IPS-15b (cell line): ENCODE data around the gene PTTG1IP2.

ENCODE experiments used
- H3K27me3 ChIP-seq: one replicate; pipeline ENCODE4 v1.6.1; 2013; ENCODE audit warnings: low read length; ENCODE audit not compliant: control insufficient read depth, insufficient read depth
- H3K36me3 ChIP-seq: one replicate; pipeline ENCODE4 v1.6.1; 2013; ENCODE audit warnings: low read length; ENCODE audit not compliant: control insufficient read depth, insufficient read depth
- H3K4me1 ChIP-seq: one replicate; pipeline ENCODE4 v1.6.1; 2013; ENCODE audit warnings: mild to moderate bottlenecking, low read length; ENCODE audit not compliant: control insufficient read depth, insufficient read depth
- H3K4me3 ChIP-seq: one replicate; pipeline ENCODE4 v1.5.1; 2013; ENCODE audit warnings: low read depth, low read length
- H3K9ac ChIP-seq: one replicate; pipeline ENCODE4 v1.6.1; 2013; ENCODE audit warnings: low read depth, mild to moderate bottlenecking, low read length
- H3K9me3 ChIP-seq: one replicate; pipeline ENCODE4 v1.6.1; 2013; ENCODE audit warnings: mild to moderate bottlenecking, low read length; ENCODE audit not compliant: control insufficient read depth, insufficient read depth

PTTG1IP2 gene

DNA sequence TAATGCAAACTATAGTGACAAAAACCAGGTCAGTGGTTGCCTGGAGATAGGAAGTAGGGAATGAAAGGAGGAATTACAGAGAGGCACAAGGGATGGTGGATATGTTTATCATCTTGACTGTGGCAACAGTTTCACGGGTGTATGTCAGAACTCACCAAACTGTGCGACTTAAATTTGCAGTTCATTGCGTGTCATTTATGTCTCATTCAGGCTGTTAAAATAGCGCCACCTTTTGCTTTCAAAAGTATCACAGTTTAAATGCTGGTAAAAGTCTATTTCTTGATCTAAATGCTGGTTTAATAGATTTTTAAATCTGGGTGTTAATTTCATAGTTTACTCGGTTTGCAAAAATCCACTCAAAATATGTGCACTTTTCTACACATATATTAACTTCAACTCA is 51.0 kb downstream of the PTTG1IP2 start:
- Histone ChIP-seq H3K9ac (no peak overlapping the region), H3K4me1 (peaks cover 12% of the 10 kb centered on the region), H3K4me3 (no peak overlapping the region), H3K36me3 (no peaks in the 10 kb centered on the region), H3K9me3 (no peaks in the 10 kb centered on the region), H3K27me3 (no peaks in the 10 kb centered on the region)

DNA sequence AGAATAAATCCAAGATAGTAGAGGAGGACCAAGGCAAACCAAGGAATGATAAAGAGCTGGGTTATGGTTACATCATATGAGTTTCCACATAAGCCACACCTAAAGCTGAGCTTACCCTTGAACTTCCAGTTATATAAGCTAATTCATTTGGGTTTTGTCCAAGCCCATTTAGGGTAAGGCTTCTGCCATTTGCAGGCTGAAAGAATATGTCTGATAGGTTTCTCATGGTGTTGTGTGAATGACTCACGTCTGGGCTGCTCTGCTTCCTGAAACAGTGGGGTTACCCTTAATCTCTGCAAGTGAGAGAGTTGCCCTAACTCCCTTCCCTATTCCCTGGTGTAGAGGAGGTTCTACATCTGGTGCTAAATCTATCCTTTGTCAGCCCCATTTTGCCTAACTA is 60.8 kb downstream of the PTTG1IP2 start:
- H3K4me1 ChIP-seq: peaks cover 8% of the 10 kb centered on the region
- H3K4me3 ChIP-seq: no peak overlapping the region
- H3K27me3 ChIP-seq: no peaks in the 10 kb centered on the region
- no peaks in the 10 kb centered on the region for H3K36me3 ChIP-seq
- no peaks in the 10 kb centered on the region for H3K9me3 ChIP-seq
- H3K9ac ChIP-seq: no peak overlapping the region

DNA sequence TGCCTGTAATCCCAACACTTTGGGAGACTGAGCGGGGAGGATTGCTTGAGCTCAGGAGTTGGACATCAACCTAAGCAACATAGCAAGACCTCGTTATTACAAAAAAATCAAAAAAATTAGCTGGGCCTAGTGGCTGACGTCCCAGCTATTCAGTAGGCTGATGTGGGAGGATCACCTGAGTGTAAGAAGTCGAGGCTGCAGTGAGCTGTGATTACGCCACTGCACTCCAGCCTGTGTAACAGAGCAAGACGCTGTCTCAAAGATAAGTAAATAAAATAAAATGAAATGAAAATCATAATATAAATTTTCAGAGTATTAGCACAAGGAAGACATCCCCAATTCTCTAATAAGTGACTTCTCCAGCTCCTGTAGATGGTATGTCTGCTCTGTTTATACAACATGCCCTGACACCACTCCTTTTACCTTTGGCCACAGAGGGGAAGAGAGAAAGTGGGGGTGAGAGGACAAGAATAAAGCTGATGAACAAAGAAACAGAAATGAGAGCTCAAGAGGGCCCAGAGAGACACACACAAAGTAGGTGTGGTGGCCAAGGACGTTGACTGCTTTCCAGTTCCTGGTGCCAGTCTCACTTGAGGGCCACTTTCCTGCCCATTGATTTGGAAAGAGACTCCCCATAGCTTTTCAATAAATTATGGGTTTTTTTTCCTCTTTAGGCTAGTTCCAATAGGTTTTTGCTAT is 62.9 kb downstream of the PTTG1IP2 start:
- H3K27me3 ChIP-seq: no peaks in the 10 kb centered on the region
- peaks cover 8% of the 10 kb centered on the region for H3K4me1 ChIP-seq
- no peak overlapping the region for H3K4me3 ChIP-seq
- no peaks in the 10 kb centered on the region for H3K36me3 ChIP-seq
- H3K9me3 ChIP-seq: no peaks in the 10 kb centered on the region
- no peak overlapping the region for H3K9ac ChIP-seq

DNA sequence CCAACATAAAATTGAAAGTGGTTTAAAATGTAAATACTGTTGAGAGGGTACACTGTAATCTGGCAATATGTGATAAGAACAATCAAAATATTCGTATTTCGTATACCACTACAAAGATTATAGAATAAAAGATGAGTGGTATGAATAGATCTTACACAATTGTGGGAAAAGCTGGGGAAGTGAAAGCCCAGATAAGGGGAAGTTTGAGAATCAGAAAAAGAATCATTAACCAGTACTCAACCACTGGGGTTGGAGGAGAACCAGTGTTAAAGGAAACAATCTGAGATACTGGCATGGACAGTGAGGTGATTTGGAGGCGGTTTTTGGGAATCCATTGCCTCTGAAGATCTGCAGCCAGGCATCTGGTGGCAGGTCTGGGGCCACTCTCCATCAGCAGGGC is 67.0 kb downstream of the PTTG1IP2 start:
- Histone ChIP-seq H3K4me3 (no peak overlapping the region), H3K9me3 (no peaks in the 10 kb centered on the region), H3K36me3 (no peaks in the 10 kb centered on the region), H3K4me1 (peaks cover 8% of the 10 kb centered on the region), H3K9ac (no peak overlapping the region), H3K27me3 (no peaks in the 10 kb centered on the region)

DNA sequence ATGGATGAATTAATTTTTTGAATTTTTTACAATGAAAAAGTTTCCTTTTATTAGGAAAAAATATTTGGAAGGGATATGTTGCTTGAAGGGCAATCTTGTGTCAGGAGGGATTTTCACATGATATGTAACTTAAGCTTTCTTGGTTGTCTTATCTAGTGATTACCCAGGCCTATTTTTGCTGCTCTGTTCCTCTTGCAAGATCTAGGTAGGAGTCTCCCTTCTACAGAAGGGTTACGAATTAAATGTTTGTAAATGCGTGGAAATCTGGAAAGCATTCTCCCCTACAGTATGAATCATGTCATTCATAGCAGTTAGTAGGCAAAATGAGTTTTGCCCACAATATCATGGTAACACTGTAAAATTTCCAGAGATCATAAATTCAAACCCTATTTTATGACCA is 69.0 kb downstream of the PTTG1IP2 start:
- no peak overlapping the region for H3K4me3 ChIP-seq
- H3K4me1 ChIP-seq: no peaks in the 10 kb centered on the region
- no peak overlapping the region for H3K9ac ChIP-seq
- H3K9me3 ChIP-seq: no peaks in the 10 kb centered on the region
- no peaks in the 10 kb centered on the region for H3K36me3 ChIP-seq
- H3K27me3 ChIP-seq: no peaks in the 10 kb centered on the region

DNA sequence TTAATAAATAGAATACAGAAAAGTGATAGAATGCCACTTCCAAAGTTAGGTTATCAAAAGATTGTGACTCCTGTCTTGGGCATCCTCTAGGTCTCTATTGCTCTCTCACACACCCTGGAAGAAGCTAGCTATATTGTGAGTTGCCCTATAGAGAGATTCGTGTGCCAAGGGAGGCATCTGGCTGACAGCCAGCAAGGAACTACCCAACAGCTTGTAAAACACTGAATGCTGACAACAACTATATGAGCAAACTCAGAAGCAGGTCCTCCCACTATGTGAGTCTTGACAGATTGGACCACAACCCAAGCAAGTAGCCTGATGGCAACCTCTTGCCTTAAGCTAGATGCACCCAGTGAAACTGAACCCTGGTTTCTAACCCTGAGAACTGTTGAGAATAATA is 71.0 kb downstream of the PTTG1IP2 start:
- Histone ChIP-seq H3K9ac (no peak overlapping the region), H3K9me3 (no peaks in the 10 kb centered on the region), H3K4me3 (no peak overlapping the region), H3K4me1 (no peaks in the 10 kb centered on the region), H3K36me3 (no peaks in the 10 kb centered on the region), H3K27me3 (no peaks in the 10 kb centered on the region)

DNA sequence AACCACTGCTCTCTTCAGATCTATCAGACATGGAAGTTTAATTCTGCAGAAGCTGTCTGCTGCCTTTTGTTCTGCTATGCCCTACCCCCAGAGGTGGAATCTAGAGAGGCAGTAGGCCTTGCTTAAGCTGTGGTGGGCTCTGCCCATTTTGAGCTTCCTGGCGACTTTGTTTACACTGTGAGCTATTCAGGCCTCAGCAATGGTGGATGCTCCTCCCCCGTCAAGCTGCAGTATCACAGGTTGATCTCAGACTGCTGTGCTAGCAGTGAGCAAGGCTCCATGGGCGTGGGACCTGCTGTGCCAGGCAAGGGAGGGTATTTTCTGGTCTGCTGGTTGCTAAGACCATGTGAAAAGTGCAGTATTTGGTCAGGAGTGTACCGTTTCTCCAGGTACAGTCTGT is 81.6 kb downstream of the PTTG1IP2 start:
- Histone ChIP-seq H3K27me3 (no peaks in the 10 kb centered on the region), H3K4me3 (no peak overlapping the region), H3K9ac (no peak overlapping the region), H3K9me3 (no peaks in the 10 kb centered on the region), H3K36me3 (no peaks in the 10 kb centered on the region), H3K4me1 (no peaks in the 10 kb centered on the region)

DNA sequence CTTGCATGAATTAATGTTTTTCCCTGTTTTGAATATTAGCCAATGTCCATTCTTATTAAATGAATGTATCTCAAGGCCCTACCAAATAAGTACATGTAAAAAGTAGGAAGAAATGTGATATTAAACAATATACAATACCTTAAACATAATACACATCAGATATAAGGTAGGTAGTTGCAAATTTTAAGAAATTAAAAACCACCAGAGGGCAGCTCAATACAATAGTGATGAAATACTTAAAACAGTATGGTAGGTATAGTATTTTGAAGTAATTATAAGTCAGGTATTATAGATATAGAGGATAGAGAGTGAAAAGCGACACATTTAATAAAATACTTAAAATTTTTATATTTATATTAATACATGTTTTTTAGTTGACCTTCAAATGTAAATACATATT is 83.1 kb downstream of the PTTG1IP2 start:
- Histone ChIP-seq H3K4me1 (no peaks in the 10 kb centered on the region), H3K9me3 (no peaks in the 10 kb centered on the region), H3K9ac (no peak overlapping the region), H3K4me3 (no peak overlapping the region), H3K27me3 (no peaks in the 10 kb centered on the region), H3K36me3 (no peaks in the 10 kb centered on the region)

DNA sequence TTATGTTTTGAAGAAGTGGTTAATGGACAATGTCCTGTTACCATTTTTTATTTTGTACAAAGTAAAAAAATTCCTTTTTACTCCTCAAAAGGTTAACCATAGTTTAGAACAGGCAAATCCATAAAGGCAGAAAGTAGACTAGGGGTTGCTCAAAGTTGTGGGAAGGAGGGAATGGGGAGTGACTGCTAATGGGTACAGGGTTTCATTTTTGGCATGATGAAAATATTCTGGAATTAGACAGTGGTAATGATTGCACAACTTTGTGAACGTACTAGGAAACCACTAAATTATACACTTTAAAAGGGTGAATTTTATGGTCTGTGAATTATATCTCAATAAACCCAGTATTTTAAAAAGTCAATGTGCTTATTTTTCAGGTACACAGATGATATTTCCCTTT is 91.3 kb downstream of the PTTG1IP2 start:
- Histone ChIP-seq H3K36me3 (no peaks in the 10 kb centered on the region), H3K9ac (no peak overlapping the region), H3K27me3 (no peaks in the 10 kb centered on the region), H3K4me1 (no peaks in the 10 kb centered on the region), H3K9me3 (no peaks in the 10 kb centered on the region), H3K4me3 (no peak overlapping the region)
